ENCODE results near the gene PSMA6. TPM values are rescaled to one million over a fixed set of nuclear protein-coding genes. Genes with fewer than 3 reads are reported as not detected.

The PSMA6 gene
- polyA plus RNA-seq, 2 of the 4 experiments (the other 2 are of a cell fraction): 369 to 395 TPM

DNA sequence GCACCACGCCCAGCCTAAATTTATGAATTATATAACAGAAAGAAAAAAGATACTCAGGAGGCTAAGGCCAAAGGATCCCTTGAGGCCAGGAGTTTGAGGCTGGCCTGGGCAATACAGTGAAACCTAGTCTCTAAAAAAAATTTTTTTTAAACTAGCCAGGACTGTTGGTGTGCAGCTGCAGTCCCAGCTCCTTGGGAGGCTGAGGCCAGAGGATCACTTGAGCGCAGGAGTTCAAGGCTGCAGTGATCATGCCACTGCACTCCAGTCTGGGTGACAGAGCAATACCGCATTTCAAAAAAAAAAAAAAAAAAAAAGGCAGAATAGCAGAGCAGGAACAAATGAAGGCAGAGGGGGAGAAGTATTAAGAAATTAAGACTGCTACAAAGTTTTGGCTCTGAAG lies 2.6 kb upstream of the PSMA6 start:
- ATAC-seq (no peak), FAIRE-seq (no peak), DNase-seq (ENCODE audit: low read depth in 1 of 2, low spot score in 1 of 2) (no peak)
- ChIA-PET CTCF (interaction anchor here (0.6 kb wide), 1 partner anchor 122 kb away, joined by 4 read pairs; no protein-coding TSS in a partner anchor), POLR2A (interaction anchor here (0.7 kb wide), 1 partner anchor 114 kb away, joined by 5 read pairs; no protein-coding TSS in a partner anchor)
- no peaks in the 10 kb centered on the region for H3K9me3 ChIP-seq
- TF ChIP-seq JUNB (IDR thresholded peaks at IDR 0.05): no peak
- no peak for TF ChIP-seq ELK1 (IDR thresholded peaks at IDR 0.05; ENCODE audit: low read depth, low read length)
- TF ChIP-seq HES2 (IDR thresholded peaks at IDR 0.05): no peak
- no peak for TF ChIP-seq FOSL2 (IDR thresholded peaks at IDR 0.05)
- no peak for TF ChIP-seq FOSL2 (CRISPR knock-in tag; IDR thresholded peaks at IDR 0.05)
- TF ChIP-seq ZNF302 (CRISPR knock-in tag; IDR thresholded peaks at IDR 0.05): no peak
- TF ChIP-seq FOXS1 (CRISPR knock-in tag; IDR thresholded peaks at IDR 0.05): no peak
- TF ChIP-seq JUN (IDR thresholded peaks at IDR 0.05): no peak
- no peak for TF ChIP-seq KDM1A (IDR thresholded peaks at IDR 0.05; ENCODE audit: low read depth)
- no peak for TF ChIP-seq GATA3 (IDR thresholded peaks at IDR 0.05; ENCODE audit: borderline replicate concordance)
- no peak for TF ChIP-seq CEBPB (IDR thresholded peaks at IDR 0.05)
- TF ChIP-seq SREBF2 (IDR thresholded peaks at IDR 0.05): no peak
- no peak for TF ChIP-seq HOXB5 (CRISPR knock-in tag; IDR thresholded peaks at IDR 0.05)
- no peak for TF ChIP-seq EHF (CRISPR knock-in tag; IDR thresholded peaks at IDR 0.05)
- no peak for TF ChIP-seq KDM5A (IDR thresholded peaks at IDR 0.05)
- TF ChIP-seq CHD4 (IDR thresholded peaks at IDR 0.05; ENCODE audit: borderline replicate concordance): no peak
- no peak for TF ChIP-seq HEYL (CRISPR knock-in tag; IDR thresholded peaks at IDR 0.05)
- no peak for TF ChIP-seq HOXA7 (CRISPR knock-in tag; IDR thresholded peaks at IDR 0.05)
- no peak for TF ChIP-seq CTCF (IDR thresholded peaks at IDR 0.05)
- TF ChIP-seq ATOH8 (CRISPR knock-in tag; IDR thresholded peaks at IDR 0.05; ENCODE audit: low read depth): no peak
- WGBS (ENCODE audit: missing lambda C conversion rate): 93% methylated on average over 3 of the region's 3 CpGs
- no peak overlapping the region for H3K27ac ChIP-seq
- no peak overlapping the region for H3K4me2 ChIP-seq
- H3K4me1 ChIP-seq: peaks cover 18% of the 10 kb centered on the region; the same call in 2 of the 3 replicates
- H3K4me3 ChIP-seq: no peak overlapping the region

GRCh38 chr14:35292770-35293561 lies 784 bp downstream of the PSMA6 start:
- POLR2A ChIA-PET: interaction anchor here (0.7 to 3.3 kb wide), 22 partner anchors 8 to 418 kb away, joined by 3 to 62 read pairs (median 7); partner anchors contain the start of genes BAZ1A, FAM177A1, NFKBIA and PPP2R3C
- CTCF ChIA-PET: interaction anchor here (1.0 to 2.8 kb wide), 5 partner anchors 13 to 314 kb away, joined by 3 to 16 read pairs (median 3); partner anchors contain the start of gene NFKBIA
- FAIRE-seq: no peak
- Histone ChIP-seq H3K4me2 (peak overlapping the region; percentile 89), H3K4me3 (peak overlapping the region; percentile 76), H3K4me1 (peaks cover 39% of the 10 kb centered on the region), H3K27ac (peak overlapping the region; percentile 91 to 92), H3K9me3 (no peaks in the 10 kb centered on the region)
- ATAC-seq: peak; percentile 47 to 56
- 3% methylated on average over 14 of the region's 14 CpGs for WGBS (ENCODE audit: missing lambda C conversion rate)
- no peak for TF ChIP-seq TFCP2L1 (CRISPR knock-in tag; IDR thresholded peaks at IDR 0.05)
- no peak for TF ChIP-seq FOSL2 (IDR thresholded peaks at IDR 0.05)
- no peak for TF ChIP-seq FOSL2 (CRISPR knock-in tag; IDR thresholded peaks at IDR 0.05)
- no peak for TF ChIP-seq SREBF2 (IDR thresholded peaks at IDR 0.05)
- no peak for TF ChIP-seq POLR2AphosphoS2 (conservative IDR thresholded peaks at IDR 0.05; ENCODE audit: low read length)
- TF ChIP-seq KDM5A (IDR thresholded peaks at IDR 0.05): peak; percentile 24; the same call in 1 of the 2 replicates
- TF ChIP-seq ATOH8 (CRISPR knock-in tag; IDR thresholded peaks at IDR 0.05; ENCODE audit: low read depth): no peak
- TF ChIP-seq NR3C1 (IDR thresholded peaks at IDR 0.05): no peak
- DNase-seq (ENCODE audit: low read depth in 1 of 2, low spot score in 1 of 2): no peak

Measured in A549 (cell line).